H54 (cell line): ENCODE data around the gene HTT.

Experiments
- DNase-seq: peaks from one replicate; pipeline ENCODE4 v3.0.0; 2011; ENCODE audit warnings: low spot score, mixed read lengths; ENCODE audit not compliant: insufficient read length
- FAIRE-seq: peaks from 3 replicates; lab custom pipeline; 2011; peaks lifted over from hg19 to GRCh38; lab: Jason Lieb, UNC
- POLR2A ChIP-seq: IDR thresholded peaks from 2 replicates; pipeline ENCODE4 v1.6.1; 2011; ENCODE audit warnings: low read depth, mild to moderate bottlenecking, low read length

HTT gene

DNA sequence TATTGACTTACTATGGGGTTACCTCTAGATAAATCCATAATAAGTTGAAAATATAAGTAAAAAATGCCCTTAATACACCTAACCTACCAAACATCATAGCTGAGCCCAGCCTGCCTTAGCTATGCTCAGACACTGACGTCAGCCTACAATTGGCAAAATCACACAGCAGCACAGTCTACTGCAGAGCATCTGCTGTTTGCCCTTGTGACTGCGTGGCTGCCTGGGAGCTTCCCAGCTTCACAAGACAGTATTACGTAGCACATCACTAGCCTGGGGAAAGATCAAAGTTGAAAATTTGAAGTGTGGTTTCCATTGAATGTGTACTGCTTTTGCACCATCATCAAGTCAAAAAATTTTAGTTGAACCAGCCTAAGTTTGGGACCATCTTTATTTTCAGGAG lies 8.9 kb upstream of the HTT start:
- TF ChIP-seq POLR2A = no peak
- DNase-seq (no peak), FAIRE-seq (no peak)

DNA sequence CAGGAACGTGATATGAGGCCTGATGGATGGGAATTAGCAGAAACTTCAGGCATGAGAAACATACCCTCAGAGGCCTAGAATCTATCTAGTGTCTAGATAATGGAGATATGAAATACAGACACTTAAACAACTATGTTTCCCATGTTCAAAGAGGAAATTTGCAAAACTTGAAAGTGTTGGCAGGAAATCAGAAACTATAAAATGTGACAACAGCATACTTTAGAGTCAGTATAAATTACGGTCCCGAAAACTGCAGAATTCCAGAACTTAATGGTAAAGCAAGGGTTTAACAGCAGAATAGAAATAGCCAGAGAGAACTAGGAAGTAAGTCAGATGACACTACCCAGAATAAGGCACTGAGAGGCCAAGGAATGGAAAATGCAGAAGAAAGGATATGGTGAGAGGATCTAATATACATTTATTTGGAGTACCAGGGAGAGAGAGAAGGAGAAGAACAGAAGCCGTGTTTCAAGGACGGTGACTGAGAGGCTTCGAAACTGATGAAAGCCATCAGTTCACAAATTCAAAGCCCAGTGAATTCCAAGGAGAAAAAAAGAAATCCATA lies 7.6 kb upstream of the HTT start:
- FAIRE-seq = no peak
- TF ChIP-seq POLR2A = no peak
- no peak for DNase-seq

DNA sequence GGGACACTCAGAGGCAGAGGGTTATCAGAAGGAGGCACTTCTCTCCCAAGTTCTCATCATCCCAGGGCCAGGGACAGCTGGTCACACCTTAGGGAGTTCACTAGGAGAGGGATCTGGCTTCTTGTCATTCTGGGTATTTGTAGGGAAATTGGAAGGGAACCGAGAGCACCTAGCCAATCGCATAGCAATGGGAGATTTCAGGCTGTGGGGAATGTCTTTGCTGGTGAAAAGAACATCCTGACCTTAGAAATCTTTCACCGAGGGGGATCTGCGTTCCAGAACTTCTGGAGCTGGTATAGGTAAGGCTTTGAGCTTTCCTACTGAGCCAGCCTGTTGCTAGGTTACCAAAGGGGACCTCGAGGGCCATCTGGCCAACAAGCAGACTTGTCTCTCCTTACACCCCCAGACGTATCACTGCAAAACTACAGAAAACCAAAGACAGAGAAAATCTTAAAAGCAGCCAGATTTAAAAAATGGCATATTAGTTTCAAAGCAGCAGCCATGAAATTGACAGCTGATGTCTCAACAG lies 6.9 kb upstream of the HTT start:
- FAIRE-seq = no peak

DNA sequence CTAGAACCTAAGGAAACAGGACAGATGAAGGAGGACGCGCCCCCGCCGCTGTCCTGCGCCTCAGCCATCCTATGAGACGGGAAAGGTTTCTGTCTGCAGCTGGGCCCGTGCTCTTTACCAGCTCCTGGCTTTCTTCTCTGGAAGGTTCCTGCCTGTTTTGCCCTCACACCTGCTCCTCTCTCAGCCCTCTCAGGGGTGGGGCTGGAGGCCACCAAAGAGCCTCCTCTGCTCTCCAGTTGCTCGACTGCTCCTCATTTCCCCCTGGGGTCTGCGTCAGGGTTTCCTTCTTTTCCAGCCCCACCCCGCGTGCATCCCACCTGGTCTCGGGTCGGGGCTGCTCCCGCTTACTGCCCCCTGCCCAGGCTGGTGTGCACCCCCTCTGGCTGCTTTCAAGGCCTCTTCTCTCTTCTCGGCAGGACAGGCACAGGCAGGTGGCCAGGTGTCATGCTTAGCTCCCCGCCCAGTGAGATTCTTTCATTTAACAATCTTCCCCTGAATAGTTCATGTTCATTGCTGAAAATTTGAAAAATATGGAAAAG lies 4.8 kb upstream of the HTT start:
- no peak for DNase-seq
- no peak for FAIRE-seq
- no peak for TF ChIP-seq POLR2A

More for the DNA sequence above, 6.9 kb upstream of the HTT start:
- DNase-seq = no peak
- TF ChIP-seq POLR2A = no peak

DNA sequence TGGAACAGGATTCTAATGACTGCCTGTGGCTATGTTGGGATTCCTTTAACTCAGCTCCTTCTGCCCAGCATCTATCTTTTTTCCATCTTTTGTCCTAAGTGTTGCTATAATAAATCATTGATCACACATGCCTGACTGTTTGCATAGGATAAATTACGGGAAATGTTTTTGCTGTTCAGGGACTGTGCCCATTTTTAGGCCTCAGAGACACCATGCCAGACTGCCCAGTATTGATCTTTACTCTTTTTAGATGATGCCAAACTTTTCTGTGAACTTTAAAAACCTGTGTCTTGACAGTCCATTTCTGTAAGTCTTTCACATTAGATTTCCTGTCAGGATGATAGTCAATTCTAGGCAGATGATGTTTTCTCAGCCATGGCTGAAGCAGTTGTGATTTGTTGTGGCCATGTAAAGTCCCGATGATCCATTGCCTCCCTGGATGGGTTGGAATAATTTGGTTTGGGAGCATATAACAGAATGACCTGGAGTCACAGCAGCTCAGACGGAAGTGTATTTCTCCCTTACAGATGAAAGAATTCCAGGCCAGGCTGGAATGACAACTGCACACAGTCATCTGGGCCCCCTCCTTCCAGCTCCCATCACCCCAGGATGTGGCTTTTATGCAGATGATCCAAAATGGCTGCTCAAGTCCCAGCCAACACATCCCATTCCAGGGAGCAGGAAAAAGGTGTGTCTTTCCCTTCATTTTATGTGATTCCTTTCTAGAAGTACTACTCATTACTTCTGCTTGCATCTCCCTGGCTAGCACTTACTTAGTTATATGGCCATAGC lies 3.6 kb upstream of the HTT start:
- FAIRE-seq (no peak), DNase-seq (peak; percentile 8)
- no peak for TF ChIP-seq POLR2A

DNA sequence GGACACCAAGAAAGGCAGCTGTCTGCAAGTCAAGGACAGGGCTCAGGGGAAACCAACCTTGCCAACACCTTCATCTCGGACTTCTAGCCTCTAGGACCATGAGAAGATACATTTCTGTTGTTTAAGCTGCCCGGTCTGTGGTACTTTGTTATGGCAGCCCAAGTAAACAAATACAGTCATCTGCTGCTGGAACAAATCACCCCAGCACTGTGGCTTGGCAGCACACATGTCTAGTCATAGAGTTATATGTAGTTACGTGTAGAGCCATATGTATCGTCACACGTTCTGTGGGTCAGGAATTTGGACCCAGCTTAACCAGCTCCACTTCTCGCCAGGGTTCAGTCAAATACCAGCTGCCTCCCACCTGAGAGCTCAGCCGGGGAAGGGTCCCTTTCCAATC lies 2.7 kb upstream of the HTT start:
- FAIRE-seq (no peak), DNase-seq (no peak)
- TF ChIP-seq POLR2A = no peak

DNA sequence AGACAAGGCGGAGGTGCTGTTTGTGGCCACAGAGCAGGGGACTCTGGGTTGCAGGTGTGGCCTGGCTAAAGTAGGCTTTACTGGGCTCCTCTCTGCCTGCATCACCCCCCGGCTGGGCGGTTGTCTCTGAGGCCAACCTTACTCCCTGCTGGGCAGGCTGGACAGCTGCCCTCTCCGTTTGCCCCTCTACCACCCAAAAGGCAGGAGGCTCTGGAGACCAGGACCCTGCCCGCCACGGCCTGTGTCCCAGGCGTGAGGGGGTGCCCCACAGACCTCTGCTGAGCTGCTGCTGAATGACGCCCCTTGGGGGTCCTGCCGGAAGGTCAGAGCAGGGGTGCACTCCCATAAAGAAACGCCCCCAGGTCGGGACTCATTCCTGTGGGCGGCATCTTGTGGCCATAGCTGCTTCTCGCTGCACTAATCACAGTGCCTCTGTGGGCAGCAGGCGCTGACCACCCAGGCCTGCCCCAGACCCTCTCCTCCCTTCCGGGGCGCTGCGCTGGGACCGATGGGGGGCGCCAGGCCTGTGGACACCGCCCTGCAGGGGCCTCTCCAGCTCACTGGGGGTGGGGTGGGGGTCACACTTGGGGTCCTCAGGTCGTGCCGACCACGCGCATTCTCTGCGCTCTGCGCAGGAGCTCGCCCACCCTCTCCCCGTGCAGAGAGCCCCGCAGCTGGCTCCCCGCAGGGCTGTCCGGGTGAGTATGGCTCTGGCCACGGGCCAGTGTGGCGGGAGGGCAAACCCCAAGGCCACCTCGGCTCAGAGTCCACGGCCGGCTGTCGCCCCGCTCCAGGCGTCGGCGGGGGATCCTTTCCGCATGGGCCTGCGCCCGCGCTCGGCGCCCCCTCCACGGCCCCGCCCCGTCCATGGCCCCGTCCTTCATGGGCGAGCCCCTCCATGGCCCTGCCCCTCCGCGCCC lies 1.1 kb upstream of the HTT start:
- DNase-seq (peak; percentile 63), FAIRE-seq (no peak)
- peak; percentile 64 for TF ChIP-seq POLR2A

DNA sequence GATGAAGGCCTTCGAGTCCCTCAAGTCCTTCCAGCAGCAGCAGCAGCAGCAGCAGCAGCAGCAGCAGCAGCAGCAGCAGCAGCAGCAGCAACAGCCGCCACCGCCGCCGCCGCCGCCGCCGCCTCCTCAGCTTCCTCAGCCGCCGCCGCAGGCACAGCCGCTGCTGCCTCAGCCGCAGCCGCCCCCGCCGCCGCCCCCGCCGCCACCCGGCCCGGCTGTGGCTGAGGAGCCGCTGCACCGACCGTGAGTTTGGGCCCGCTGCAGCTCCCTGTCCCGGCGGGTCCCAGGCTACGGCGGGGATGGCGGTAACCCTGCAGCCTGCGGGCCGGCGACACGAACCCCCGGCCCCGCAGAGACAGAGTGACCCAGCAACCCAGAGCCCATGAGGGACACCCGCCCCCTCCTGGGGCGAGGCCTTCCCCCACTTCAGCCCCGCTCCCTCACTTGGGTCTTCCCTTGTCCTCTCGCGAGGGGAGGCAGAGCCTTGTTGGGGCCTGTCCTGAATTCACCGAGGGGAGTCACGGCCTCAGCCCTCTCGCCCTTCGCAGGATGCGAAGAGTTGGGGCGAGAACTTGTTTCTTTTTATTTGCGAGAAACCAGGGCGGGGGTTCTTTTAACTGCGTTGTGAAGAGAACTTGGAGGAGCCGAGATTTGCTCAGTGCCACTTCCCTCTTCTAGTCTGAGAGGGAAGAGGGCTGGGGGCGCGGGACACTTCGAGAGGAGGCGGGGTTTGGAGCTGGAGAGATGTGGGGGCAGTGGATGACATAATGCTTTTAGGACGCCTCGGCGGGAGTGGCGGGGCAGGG lies 568 bp downstream of the HTT start:
- peak; percentile 24 for DNase-seq
- FAIRE-seq = no peak
- no peak for TF ChIP-seq POLR2A

DNA sequence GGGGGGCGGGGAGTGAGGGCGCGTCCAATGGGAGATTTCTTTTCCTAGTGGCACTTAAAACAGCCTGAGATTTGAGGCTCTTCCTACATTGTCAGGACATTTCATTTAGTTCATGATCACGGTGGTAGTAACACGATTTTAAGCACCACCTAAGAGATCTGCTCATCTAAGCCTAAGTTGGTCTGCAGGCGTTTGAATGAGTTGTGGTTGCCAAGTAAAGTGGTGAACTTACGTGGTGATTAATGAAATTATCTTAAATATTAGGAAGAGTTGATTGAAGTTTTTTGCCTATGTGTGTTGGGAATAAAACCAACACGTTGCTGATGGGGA lies 1.1 kb downstream of the HTT start:
- DNase-seq (no peak), FAIRE-seq (no peak)
- no peak for TF ChIP-seq POLR2A

DNA sequence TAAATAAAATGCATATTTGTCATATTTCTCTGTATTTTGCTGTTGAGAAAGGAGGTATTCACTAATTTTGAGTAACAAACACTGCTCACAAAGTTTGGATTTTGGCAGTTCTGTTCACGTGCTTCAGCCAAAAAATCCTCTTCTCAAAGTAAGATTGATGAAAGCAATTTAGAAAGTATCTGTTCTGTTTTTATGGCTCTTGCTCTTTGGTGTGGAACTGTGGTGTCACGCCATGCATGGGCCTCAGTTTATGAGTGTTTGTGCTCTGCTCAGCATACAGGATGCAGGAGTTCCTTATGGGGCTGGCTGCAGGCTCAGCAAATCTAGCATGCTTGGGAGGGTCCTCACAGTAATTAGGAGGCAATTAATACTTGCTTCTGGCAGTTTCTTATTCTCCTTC lies 3.3 kb downstream of the HTT start:
- no peak for FAIRE-seq
- DNase-seq = no peak
- no peak for TF ChIP-seq POLR2A

DNA sequence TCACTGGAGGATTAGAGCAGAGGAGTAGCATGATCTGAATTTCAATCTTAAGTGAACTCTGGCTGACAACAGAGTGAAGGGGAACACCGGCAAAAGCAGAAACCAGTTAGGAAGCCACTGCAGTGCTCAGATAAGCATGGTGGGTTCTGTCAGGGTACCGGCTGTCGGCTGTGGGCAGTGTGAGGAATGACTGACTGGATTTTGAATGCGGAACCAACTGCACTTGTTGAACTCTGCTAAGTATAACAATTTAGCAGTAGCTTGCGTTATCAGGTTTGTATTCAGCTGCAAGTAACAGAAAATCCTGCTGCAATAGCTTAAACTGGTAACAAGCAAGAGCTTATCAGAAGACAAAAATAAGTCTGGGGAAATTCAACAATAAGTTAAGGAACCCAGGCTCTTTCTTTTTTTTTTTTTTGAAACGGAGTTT lies 5.2 kb downstream of the HTT start:
- no peak for FAIRE-seq
- DNase-seq = no peak
- no peak for TF ChIP-seq POLR2A

DNA sequence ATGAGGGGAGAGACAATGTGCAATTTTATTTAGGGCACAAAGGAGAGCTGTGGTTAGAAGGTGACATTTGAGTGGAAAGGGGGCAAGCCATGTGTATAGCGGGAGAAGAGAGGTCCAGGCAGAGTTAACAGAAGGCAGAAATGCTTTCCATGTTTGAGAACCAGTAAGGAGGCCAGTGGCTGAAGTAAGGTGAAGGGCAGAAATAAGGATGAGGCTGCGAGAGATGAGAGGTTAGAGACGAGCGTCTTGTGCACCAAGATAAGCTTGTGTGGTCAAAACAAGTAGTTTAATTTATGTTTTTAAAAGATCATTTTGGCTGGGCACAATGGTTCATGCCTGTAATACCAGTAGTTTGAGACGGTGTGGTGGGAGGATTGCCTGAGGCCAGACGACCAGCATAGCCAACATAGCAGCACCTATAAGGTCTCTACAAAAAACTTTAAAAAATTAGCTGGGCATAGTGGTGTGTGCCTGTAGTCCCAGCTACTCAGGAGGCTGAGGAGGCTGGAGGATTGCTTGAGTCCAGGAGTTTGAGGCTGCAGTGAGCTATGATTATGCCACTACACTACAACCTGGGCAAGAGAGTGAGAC lies 8.5 kb downstream of the HTT start:
- no peak for TF ChIP-seq POLR2A
- no peak for FAIRE-seq
- DNase-seq = no peak

DNA sequence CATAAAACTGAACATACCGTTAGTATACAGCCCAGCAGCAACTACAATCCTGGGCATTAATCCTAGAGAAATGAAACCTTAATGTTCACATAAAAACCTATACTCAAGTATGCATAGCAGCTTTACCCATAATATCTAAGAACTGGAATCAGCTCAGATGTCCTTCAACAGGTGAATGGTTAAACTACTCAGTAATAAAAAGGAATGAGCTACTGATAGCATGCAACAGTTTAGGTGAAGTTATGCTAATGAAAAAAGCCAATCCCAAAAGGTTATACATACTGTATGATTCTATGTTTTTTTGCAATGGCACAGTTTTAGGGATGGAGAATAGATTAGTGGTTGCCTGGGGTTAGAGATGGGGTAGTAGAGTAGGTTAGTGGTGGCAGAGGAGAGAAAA lies 9.3 kb downstream of the HTT start:
- no peak for TF ChIP-seq POLR2A
- DNase-seq (no peak), FAIRE-seq (no peak)
